Fibroblast of lung (primary cell): ENCODE measurements around the gene ADGRF4. TPM values are rescaled to one million over a fixed set of nuclear protein-coding genes. Genes with fewer than 3 reads are reported as not detected.

Source experiments
- DNase-seq, 2 donors: peaks; one replicate each; pipeline versions ENCODE4 v3.0.0 to v3.0.0-alpha.2; 2010; ENCODE audit warnings: low read depth in 2 of 2
- H2AFZ ChIP-seq: 2 replicates; pipeline ENCODE4 v1.5.1; 2012; ENCODE audit warnings: low read length, control low read depth, inconsistent platforms
- H3K27ac ChIP-seq: 2 replicates; pipeline ENCODE4 v1.5.1; 2011; ENCODE audit warnings: low read length, control low read depth; ENCODE audit not compliant: insufficient read depth
- H3K27me3 ChIP-seq: 2 replicates; pipeline ENCODE4 v1.5.1; 2011; ENCODE audit warnings: mild to moderate bottlenecking, low read length; ENCODE audit not compliant: control insufficient read depth, insufficient read depth
- H3K36me3 ChIP-seq: 2 replicates; pipeline ENCODE4 v1.5.1; 2011; ENCODE audit warnings: low read length; ENCODE audit not compliant: control insufficient read depth, insufficient read depth
- H3K4me1 ChIP-seq: 2 replicates; pipeline ENCODE4 v1.5.1; 2011; ENCODE audit warnings: low read length; ENCODE audit not compliant: control insufficient read depth, insufficient read depth; ENCODE audit errors: extremely low read depth
- H3K4me2 ChIP-seq: 2 replicates; pipeline ENCODE4 v1.5.1; 2011; ENCODE audit warnings: low read length, control low read depth; ENCODE audit not compliant: insufficient read depth; ENCODE audit errors: extremely low read depth
- H3K4me3 ChIP-seq, 4 experiments: fragments of 200-600 bp in 1 of 4; sonication (generic) in 1 of 4; replicated peaks in 1 of 4; 2 replicates each; pipeline ENCODE4 v1.5.1; 2011 to 2016; ENCODE audit warnings: low read length in 4 of 4, low read depth in 3 of 4, mild to moderate bottlenecking in 3 of 4, control low read depth in 2 of 4, inconsistent platforms in 1 of 4, mixed read lengths in 1 of 4; ENCODE audit not compliant: insufficient read depth in 1 of 4; ENCODE audit errors: control extremely low read depth in 1 of 4
- H3K79me2 ChIP-seq: 2 replicates; pipeline ENCODE4 v1.5.1; 2012; ENCODE audit warnings: mild to moderate bottlenecking, low read length, inconsistent platforms; ENCODE audit not compliant: control insufficient read depth, insufficient read depth
- H3K9ac ChIP-seq: 2 replicates; pipeline ENCODE4 v1.5.1; 2011; ENCODE audit warnings: mild to moderate bottlenecking, low read length, control low read depth; ENCODE audit not compliant: insufficient read depth
- H3K9me3 ChIP-seq: 2 replicates; pipeline ENCODE4 v1.5.1; 2012; ENCODE audit warnings: low read depth, low read length; ENCODE audit not compliant: control insufficient read depth, insufficient read depth
- H4K20me1 ChIP-seq: 2 replicates; pipeline ENCODE4 v1.5.1; 2011; ENCODE audit warnings: low read length; ENCODE audit not compliant: control insufficient read depth, insufficient read depth; ENCODE audit errors: extremely low read depth
- CTCF ChIP-seq, 2 donors: IDR thresholded peaks in 1 of 2; conservative IDR thresholded peaks in 1 of 2; 1 replicate in 1 of 2; 2 replicates in 1 of 2; pipeline ENCODE4 v1.5.1; 2011 to 2012; ENCODE audit warnings: low read length in 2 of 2, control low read depth in 1 of 2, inconsistent platforms in 1 of 2, low read depth in 1 of 2, mild to moderate bottlenecking in 1 of 2
- EZH2 ChIP-seq: IDR thresholded peaks from 2 replicates; pipeline ENCODE4 v1.5.1; 2012; ENCODE audit warnings: low read length, control low read depth, mild to moderate bottlenecking; ENCODE audit errors: missing control alignments
- polyA plus RNA-seq, 2 donors: library from polyadenylated mRNA; depleted of rRNA in 1 of 2; stranded (reverse) in 1 of 2; unstranded in 1 of 2; fragments of >200 nt; gene quantifications; 2 replicates each; pipeline ENCODE4 v1.2.1, GENCODE V29; 2011 to 2012; ENCODE audit warnings: missing spikeins in 1 of 2
- total RNA-seq: library from RNA; depleted of rRNA; stranded (reverse); fragments of >200 nt; gene quantifications from 2 replicates; pipeline ENCODE4 v1.2.1, GENCODE V29; 2014

The ADGRF4 gene
- total and polyA plus RNA-seq, 2 donors (not counting 1 experiment from before 2014, with no cell fraction given), result not detected

- no peaks in the 10 kb centered on the region for H3K4me1 ChIP-seq
- H3K27me3 ChIP-seq, result no peaks in the 10 kb centered on the region
- H3K79me2 ChIP-seq, result no peaks in the 10 kb centered on the region
- H2AFZ ChIP-seq, result no peak overlapping the region
- no peaks in the 10 kb centered on the region for H3K36me3 ChIP-seq
- no peak for DNase-seq
- no peak overlapping the region for H3K4me2 ChIP-seq
- H4K20me1 ChIP-seq, result no peaks in the 10 kb centered on the region
- H3K9me3 ChIP-seq, result no peaks in the 10 kb centered on the region
- no peak overlapping the region for H3K4me3 ChIP-seq
- H3K27ac ChIP-seq, result no peak overlapping the region
- TF ChIP-seq CTCF (conservative IDR thresholded peaks at IDR 0.05 in 1 of 2, IDR thresholded peaks at IDR 0.05 in 1 of 2; ENCODE audit: low read depth in 1 of 2, low read length in 2 of 2) (no peak), EZH2 (no peak)
- H3K9ac ChIP-seq, result no peak overlapping the region
Observed at GRCh38 chr6:47665112-47665511, 33.3 kb upstream of the ADGRF4 start.

- H4K20me1 ChIP-seq, result no peaks in the 10 kb centered on the region
- H3K36me3 ChIP-seq, result no peaks in the 10 kb centered on the region
- no peak overlapping the region for H2AFZ ChIP-seq
- H3K79me2 ChIP-seq, result no peaks in the 10 kb centered on the region
- H3K27ac ChIP-seq, result no peak overlapping the region
- no peak overlapping the region for H3K4me3 ChIP-seq
- H3K4me2 ChIP-seq, result no peak overlapping the region
- no peaks in the 10 kb centered on the region for H3K4me1 ChIP-seq
- no peaks in the 10 kb centered on the region for H3K9me3 ChIP-seq
- no peak overlapping the region for H3K9ac ChIP-seq
- peak; percentile 9 to 64 for DNase-seq
- TF ChIP-seq CTCF (conservative IDR thresholded peaks at IDR 0.05 in 1 of 2, IDR thresholded peaks at IDR 0.05 in 1 of 2; ENCODE audit: low read depth in 1 of 2, low read length in 2 of 2), result no peak
- TF ChIP-seq EZH2, result no peak
- no peaks in the 10 kb centered on the region for H3K27me3 ChIP-seq
Observed at GRCh38 chr6:47669684-47670513, 28.5 kb upstream of the ADGRF4 start.

GRCh38 chr6:47670851-47671250 lies 27.5 kb upstream of the ADGRF4 start:
- no peak overlapping the region for H3K27ac ChIP-seq
- H3K4me3 ChIP-seq, result no peak overlapping the region
- no peaks in the 10 kb centered on the region for H3K36me3 ChIP-seq
- no peak for TF ChIP-seq CTCF (conservative IDR thresholded peaks at IDR 0.05 in 1 of 2, IDR thresholded peaks at IDR 0.05 in 1 of 2; ENCODE audit: low read depth in 1 of 2, low read length in 2 of 2)
- no peak for TF ChIP-seq EZH2
- H2AFZ ChIP-seq, result no peak overlapping the region
- no peaks in the 10 kb centered on the region for H3K79me2 ChIP-seq
- H3K9me3 ChIP-seq, result no peaks in the 10 kb centered on the region
- DNase-seq, result no peak
- H3K4me1 ChIP-seq, result no peaks in the 10 kb centered on the region
- H4K20me1 ChIP-seq, result no peaks in the 10 kb centered on the region
- no peaks in the 10 kb centered on the region for H3K27me3 ChIP-seq
- no peak overlapping the region for H3K4me2 ChIP-seq
- H3K9ac ChIP-seq, result no peak overlapping the region
